Measurements from ENCODE around the gene RALGAPA1. TPM values are rescaled to one million over a fixed set of nuclear protein-coding genes. Genes with fewer than 3 reads are reported as not detected.

The RALGAPA1 gene
- polyA plus RNA-seq, 1 donor (not counting 4 experiments of a cell fraction or from before 2014, with no cell fraction given) = 12.1 TPM

- no peak for TF ChIP-seq CTCF (optimal IDR thresholded peaks at IDR 0.05 in 1 of 3, IDR thresholded peaks at IDR 0.05 in 1 of 3, conservative IDR thresholded peaks at IDR 0.05 in 1 of 3; ENCODE audit: extremely low read depth in 1 of 3, insufficient read depth in 2 of 3, low read length in 3 of 3)
- no peak for TF ChIP-seq EZH2 (IDR thresholded peaks at IDR 0.05; ENCODE audit: low read length)
- Histone ChIP-seq H3K27me3 (ENCODE audit: control insufficient read depth, extremely low read depth, insufficient read depth, low read length) (no peaks in the 10 kb centered on the region), H3K36me3 (ENCODE audit: control insufficient read depth in 2 of 2, extremely low read depth in 1 of 2, insufficient read depth in 2 of 2, low read length in 2 of 2) (peaks cover 0 to 4% of the 10 kb centered on the region in 2 experiments), H3K9me1 (ENCODE audit: control insufficient read depth, extremely low read depth, insufficient read depth, low read length) (no peaks in the 10 kb centered on the region), H2AFZ (ENCODE audit: control insufficient read depth, low read length) (no peak overlapping the region), H3K9ac (ENCODE audit: control insufficient read depth, extremely low read depth, insufficient read depth, low read length) (no peak overlapping the region), H3K27ac (ENCODE audit: control insufficient read depth, insufficient read depth, low read length) (no peak overlapping the region), H3K9me3 (ENCODE audit: control insufficient read depth, low read depth, low read length) (no peaks in the 10 kb centered on the region), H3K79me2 (ENCODE audit: control insufficient read depth, insufficient read depth, low read length) (no peaks in the 10 kb centered on the region), H4K20me1 (ENCODE audit: control insufficient read depth, extremely low read depth, insufficient read depth, low read length) (no peaks in the 10 kb centered on the region), H3K4me2 (ENCODE audit: control insufficient read depth, extremely low read depth, insufficient read depth, low read depth, low read length) (no peak overlapping the region), H3K4me3 (ENCODE audit: control insufficient read depth in 2 of 3, extremely low read depth in 1 of 3, insufficient read depth in 2 of 3, low read depth in 1 of 3, low read length in 3 of 3) (no peak overlapping the region), H3K4me1 (ENCODE audit: control insufficient read depth, extremely low read depth, insufficient read depth, low read length) (no peaks in the 10 kb centered on the region)
- DNase-seq (ENCODE audit: low read depth, low spot score) (no peak), FAIRE-seq (no peak)
- dilution Hi-C loops (cut with MboI; ENCODE audit: extremely low pct_ligation_motif_present, low sequenced_read_pairs) = no loop called here
These were observed 96.6 kb downstream of the RALGAPA1 start for GRCh38 chr14:35712466-35712865.

- Histone ChIP-seq H3K4me2 (ENCODE audit: control insufficient read depth, extremely low read depth, insufficient read depth, low read depth, low read length) (no peak overlapping the region), H2AFZ (ENCODE audit: control insufficient read depth, low read length) (no peak overlapping the region), H3K27me3 (ENCODE audit: control insufficient read depth, extremely low read depth, insufficient read depth, low read length) (no peaks in the 10 kb centered on the region), H4K20me1 (ENCODE audit: control insufficient read depth, extremely low read depth, insufficient read depth, low read length) (no peaks in the 10 kb centered on the region), H3K79me2 (ENCODE audit: control insufficient read depth, insufficient read depth, low read length) (no peaks in the 10 kb centered on the region), H3K36me3 (ENCODE audit: control insufficient read depth in 2 of 2, extremely low read depth in 1 of 2, insufficient read depth in 2 of 2, low read length in 2 of 2) (no peaks in the 10 kb centered on the region), H3K9me1 (ENCODE audit: control insufficient read depth, extremely low read depth, insufficient read depth, low read length) (no peaks in the 10 kb centered on the region), H3K27ac (ENCODE audit: control insufficient read depth, insufficient read depth, low read length) (no peak overlapping the region), H3K4me1 (ENCODE audit: control insufficient read depth, extremely low read depth, insufficient read depth, low read length) (no peaks in the 10 kb centered on the region), H3K9ac (ENCODE audit: control insufficient read depth, extremely low read depth, insufficient read depth, low read length) (no peak overlapping the region), H3K9me3 (ENCODE audit: control insufficient read depth, low read depth, low read length) (no peaks in the 10 kb centered on the region), H3K4me3 (ENCODE audit: control insufficient read depth in 2 of 3, extremely low read depth in 1 of 3, insufficient read depth in 2 of 3, low read depth in 1 of 3, low read length in 3 of 3) (no peak overlapping the region)
- no peak for DNase-seq (ENCODE audit: low read depth, low spot score)
- no peak for TF ChIP-seq CTCF (optimal IDR thresholded peaks at IDR 0.05 in 1 of 3, IDR thresholded peaks at IDR 0.05 in 1 of 3, conservative IDR thresholded peaks at IDR 0.05 in 1 of 3; ENCODE audit: extremely low read depth in 1 of 3, insufficient read depth in 2 of 3, low read length in 3 of 3)
- no peak for TF ChIP-seq EZH2 (IDR thresholded peaks at IDR 0.05; ENCODE audit: low read length)
- no peak for FAIRE-seq
- dilution Hi-C loops (cut with MboI; ENCODE audit: extremely low pct_ligation_motif_present, low sequenced_read_pairs) = no loop called here
These were observed 101.0 kb downstream of the RALGAPA1 start for GRCh38 chr14:35708062-35708461.
